ACHN (cell line): ENCODE data around the gene NEU2.
"Not testable (repeated sequence)": the region's sequence is repeated elsewhere in the genome, so short reads cannot be mapped to it uniquely, and the experiment has no call there.

ENCODE experiments used
- DNase-seq: peaks from one replicate; pipeline ENCODE4 v3.0.0-alpha.2; 2015
- in situ Hi-C: cut with HindIII; loops from 2 replicates; pipeline ENCODE4 v1.10.0; 2017; ENCODE audit warnings: low sequenced_read_pairs, low pct_ligation_motif_present, low pct_unique_long_range_greater_than_20kb

NEU2 gene

GRCh38 chr2:233007270-233007669, 25.2 kb upstream of the NEU2 start:
- in situ Hi-C loops: no loop called here
- no peak for DNase-seq

- in situ Hi-C loops: no loop called here
- DNase-seq: no peak
These were observed 24.7 kb upstream of the NEU2 start for GRCh38 chr2:233007739-233008138.

GRCh38 chr2:233009661-233010060, 22.8 kb upstream of the NEU2 start:
- DNase-seq: no peak
- in situ Hi-C loops: no loop called here

GRCh38 chr2:233010569-233011267, 21.8 kb upstream of the NEU2 start:
- in situ Hi-C loops: no loop called here
- DNase-seq: no peak

GRCh38 chr2:233011268-233011650, 21.2 kb upstream of the NEU2 start:
- no peak for DNase-seq
- in situ Hi-C loops: no loop called here

- in situ Hi-C loops: no loop called here
- DNase-seq: no peak
These were observed 20.8 kb upstream of the NEU2 start for GRCh38 chr2:233011702-233012131.

GRCh38 chr2:233012301-233012971, 20.0 kb upstream of the NEU2 start:
- DNase-seq: no peak
- in situ Hi-C loops: no loop called here

GRCh38 chr2:233013027-233013461, 19.4 kb upstream of the NEU2 start, which contains the start of gene NGEF:
NGEF (minus strand) TSS chr2:233013256; CDS start chr2:232974890, 38,366 bp downstream.
- in situ Hi-C loops: no loop called here
- DNase-seq: no peak

- no peak for DNase-seq
- in situ Hi-C loops: no loop called here
These were observed 18.8 kb upstream of the NEU2 start for GRCh38 chr2:233013650-233014049.

GRCh38 chr2:233015019-233015645, 17.3 kb upstream of the NEU2 start:
- no peak for DNase-seq
- in situ Hi-C loops: no loop called here

- in situ Hi-C loops: no loop called here
These were observed 14.5 kb upstream of the NEU2 start for GRCh38 chr2:233017947-233018346.

GRCh38 chr2:233019610-233020009, 12.9 kb upstream of the NEU2 start:
- in situ Hi-C loops, DNase-seq: not testable (repeated sequence)

More at GRCh38 chr2:233017947-233018346, 14.5 kb upstream of the NEU2 start:
- DNase-seq: no peak

- DNase-seq: no peak
- in situ Hi-C loops: no loop called here
These were observed 12.0 kb upstream of the NEU2 start for GRCh38 chr2:233020454-233020853.

- in situ Hi-C loops: no loop called here
- DNase-seq: no peak
These were observed 10.7 kb upstream of the NEU2 start for GRCh38 chr2:233021771-233022170.

- DNase-seq: no peak
- in situ Hi-C loops: no loop called here
These were observed 9.9 kb upstream of the NEU2 start for GRCh38 chr2:233022561-233022960.

GRCh38 chr2:233023007-233023760, 9.3 kb upstream of the NEU2 start:
- in situ Hi-C loops: no loop called here
- DNase-seq: no peak

- in situ Hi-C loops: no loop called here
- no peak for DNase-seq
These were observed 8.6 kb upstream of the NEU2 start for GRCh38 chr2:233023761-233024410.

GRCh38 chr2:233025706-233026105, 6.8 kb upstream of the NEU2 start:
- DNase-seq: no peak
- in situ Hi-C loops: no loop called here
